K562 (cell line): ENCODE data around the gene MYL6B. TPM values are rescaled to one million over a fixed set of nuclear protein-coding genes. Genes with fewer than 3 reads are reported as not detected.

Experiments used
- BCOR ChIP-seq: fragments of 450-650 bp; IDR thresholded peaks from 2 replicates; pipeline ENCODE4 v1.6.1; 2016
- NCOA2 ChIP-seq, 2 experiments: fragments of 450-650 bp; IDR thresholded peaks; 2 replicates each; pipeline ENCODE4 v1.6.1; 2018; ENCODE audit warnings: mild to moderate bottlenecking in 2 of 2, moderate library complexity in 1 of 2; ENCODE audit not compliant: partially characterized antibody in 2 of 2
- NRF1 ChIP-seq, 2 experiments: fragments of 450-650 bp; IDR thresholded peaks in 1 of 2; conservative IDR thresholded peaks in 1 of 2; 2 replicates each; pipeline ENCODE4 v1.6.1; 2014; ENCODE audit warnings: mild to moderate bottlenecking in 2 of 2
- POLR2B ChIP-seq: fragments of 450-650 bp; IDR thresholded peaks from 2 replicates; pipeline ENCODE4 v1.6.1; 2018; ENCODE audit warnings: low read depth; ENCODE audit not compliant: partially characterized antibody
- SIN3B ChIP-seq: fragments of 450-650 bp; IDR thresholded peaks from 2 replicates; pipeline ENCODE4 v1.6.1; 2017; ENCODE audit warnings: low read depth, mild to moderate bottlenecking, moderate library complexity
- TOE1 ChIP-seq, 2 experiments: fragments of 450-650 bp in 1 of 2; sonication (generic) in 1 of 2; formaldehyde crosslinking in 1 of 2; IDR thresholded peaks; 2 replicates each; pipeline versions ENCODE4 v1.7.1 to v1.8.0; 2016 to 2022; ENCODE audit warnings: borderline replicate concordance in 2 of 2, mild to moderate bottlenecking in 2 of 2, antibody characterized with exemption in 1 of 2, inconsistent platforms in 1 of 2, low read depth in 1 of 2, missing genetic modification reagents in 1 of 2, moderate library complexity in 1 of 2
- WHSC1 ChIP-seq: IDR thresholded peaks from one replicate; pipeline ENCODE4 v1.6.1; 2012; ENCODE audit warnings: low read length, control low read depth, inconsistent platforms
- polyA plus RNA-seq, 8 experiments: library from polyadenylated mRNA; depleted of rRNA in 4 of 8; stranded (reverse) in 5 of 8; unstranded in 3 of 8; fragments of >200 nt; fragmentation: Nextera tagmentation in 2 of 8; fragmentation: Illumina TruSeq in 1 of 8; extraction: Ambion mirVana in 2 of 8; extraction: Trizol in 1 of 8; gene quantifications; 2 replicates each; pipeline versions ENCODE4 v1.2.1 to v1.2.3, GENCODE V29; 2011 to 2014; ENCODE audit warnings: inconsistent platforms in 1 of 8, missing spikeins in 1 of 8
- total RNA-seq, 7 experiments: library from RNA; depleted of rRNA in 6 of 7; stranded (reverse); fragments of >200 nt in 6 of 7; fragmentation: Illumina TruSeq in 2 of 7; extraction: Trizol in 2 of 7; gene quantifications; 2 replicates each; pipeline versions ENCODE4 v1.2.1 to v1.2.3, GENCODE V29; 2011 to 2021; ENCODE audit warnings: low replicate concordance in 1 of 7
- TF ChIP-seq, protein P1 (sequence below), 3 experiments: IDR thresholded peaks in 2 of 3; conservative IDR thresholded peaks in 1 of 3; 2 replicates each; pipeline ENCODE4 v1.5.1; 2011 to 2012; ENCODE audit warnings: low read length in 3 of 3, mild to moderate bottlenecking in 3 of 3, control low read depth in 2 of 3, improper control_type of control experiment in 1 of 3, inconsistent platforms in 1 of 3, low read depth in 1 of 3, mixed read lengths in 1 of 3, moderate library complexity in 1 of 3; ENCODE audit not compliant: insufficient read depth in 2 of 3
- TF ChIP-seq, protein P2 (sequence below): fragments of 450-650 bp; formaldehyde crosslinking; conservative IDR thresholded peaks from 2 replicates; pipeline ENCODE4 v1.4.0; 2022; ENCODE audit warnings: mild to moderate bottlenecking, missing genetic modification characterization
- TF ChIP-seq, protein P3 (sequence below): fragments of 450-650 bp; formaldehyde crosslinking; IDR thresholded peaks from 2 replicates; pipeline ENCODE4 v1.4.0; 2020; ENCODE audit warnings: mild to moderate bottlenecking, moderate library complexity
- TF ChIP-seq, protein P4 (sequence below): fragments of 450-650 bp; IDR thresholded peaks from 2 replicates; pipeline ENCODE4 v1.6.1; 2016

Gene MYL6B
- total and polyA plus RNA-seq, 9 of the 15 experiments (the other 6 are each of a cell fraction or from before 2014, with no cell fraction given), result 42.8 to 77.3 (median 68.6) TPM

DNA sequence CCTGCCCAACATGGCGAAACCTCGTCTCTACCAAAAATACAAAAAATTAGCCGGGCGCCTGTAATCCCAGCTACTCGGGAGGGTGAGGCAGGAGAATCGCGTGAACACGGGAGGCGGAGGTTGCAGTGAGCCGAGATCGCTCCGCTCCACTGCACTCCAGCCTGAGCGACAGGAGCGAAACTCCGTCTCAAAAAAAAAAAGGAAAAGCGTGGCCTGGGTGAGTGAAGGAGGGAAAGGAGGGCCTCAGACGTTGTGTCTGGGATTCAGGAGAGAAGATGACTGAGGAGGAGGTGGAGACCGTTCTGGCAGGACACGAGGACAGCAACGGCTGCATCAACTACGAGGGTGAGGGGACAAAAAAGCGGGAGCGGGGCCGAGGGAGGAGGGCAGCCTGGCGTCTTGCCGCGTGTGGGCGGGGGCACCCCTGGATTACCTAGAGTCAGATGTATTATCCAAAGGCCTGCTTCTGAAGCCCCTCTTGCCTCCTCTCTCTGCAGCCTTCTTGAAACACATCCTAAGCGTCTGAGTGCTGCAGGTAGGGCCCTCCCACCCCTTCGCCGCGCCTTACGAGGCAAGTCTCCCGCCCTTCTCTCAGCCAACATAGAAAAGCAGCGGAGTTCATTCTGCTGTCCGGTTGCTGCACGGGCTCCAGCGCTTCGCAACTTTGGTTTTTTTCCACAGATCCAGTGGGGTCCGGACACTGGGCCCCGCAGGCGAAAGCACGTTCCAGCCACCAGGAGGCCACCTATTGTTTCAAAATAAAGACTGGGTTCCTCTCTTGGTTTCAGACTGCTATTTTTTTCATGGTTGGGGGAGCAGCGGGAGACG lies 5.0 kb downstream of the MYL6B start (continued):
- 0 out of 2 replicates have a peak, but pooled peaks have one; percentile 17 for TF ChIP-seq SIN3B
- TF ChIP-seq TOE1 (IDR thresholded peaks at IDR 0.05; ENCODE audit: borderline replicate concordance), result no peak
- 0 out of 2 replicates have a peak, but pooled peaks have one; percentile 57 for TF ChIP-seq TOE1 (CRISPR knock-in tag; IDR thresholded peaks at IDR 0.05; ENCODE audit: borderline replicate concordance, low read depth)
- TF ChIP-seq, protein P1, sequence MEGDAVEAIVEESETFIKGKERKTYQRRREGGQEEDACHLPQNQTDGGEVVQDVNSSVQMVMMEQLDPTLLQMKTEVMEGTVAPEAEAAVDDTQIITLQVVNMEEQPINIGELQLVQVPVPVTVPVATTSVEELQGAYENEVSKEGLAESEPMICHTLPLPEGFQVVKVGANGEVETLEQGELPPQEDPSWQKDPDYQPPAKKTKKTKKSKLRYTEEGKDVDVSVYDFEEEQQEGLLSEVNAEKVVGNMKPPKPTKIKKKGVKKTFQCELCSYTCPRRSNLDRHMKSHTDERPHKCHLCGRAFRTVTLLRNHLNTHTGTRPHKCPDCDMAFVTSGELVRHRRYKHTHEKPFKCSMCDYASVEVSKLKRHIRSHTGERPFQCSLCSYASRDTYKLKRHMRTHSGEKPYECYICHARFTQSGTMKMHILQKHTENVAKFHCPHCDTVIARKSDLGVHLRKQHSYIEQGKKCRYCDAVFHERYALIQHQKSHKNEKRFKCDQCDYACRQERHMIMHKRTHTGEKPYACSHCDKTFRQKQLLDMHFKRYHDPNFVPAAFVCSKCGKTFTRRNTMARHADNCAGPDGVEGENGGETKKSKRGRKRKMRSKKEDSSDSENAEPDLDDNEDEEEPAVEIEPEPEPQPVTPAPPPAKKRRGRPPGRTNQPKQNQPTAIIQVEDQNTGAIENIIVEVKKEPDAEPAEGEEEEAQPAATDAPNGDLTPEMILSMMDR (IDR thresholded peaks at IDR 0.05 in 2 of 3, conservative IDR thresholded peaks at IDR 0.05 in 1 of 3; ENCODE audit: insufficient read depth in 2 of 3, low read depth in 1 of 3, low read length in 3 of 3), result peak; percentile 53 to 69 (median 65)
- TF ChIP-seq NCOA2 (IDR thresholded peaks at IDR 0.05; ENCODE audit: partially characterized antibody in 2 of 2), result no peak
- TF ChIP-seq WHSC1, result no peak
- 0 out of 4 replicates have a peak, but pooled peaks of 1 of the 2 experiments have one; percentile 7 for TF ChIP-seq NRF1 (conservative IDR thresholded peaks at IDR 0.05 in 1 of 2, IDR thresholded peaks at IDR 0.05 in 1 of 2)
- TF ChIP-seq, protein P2, sequence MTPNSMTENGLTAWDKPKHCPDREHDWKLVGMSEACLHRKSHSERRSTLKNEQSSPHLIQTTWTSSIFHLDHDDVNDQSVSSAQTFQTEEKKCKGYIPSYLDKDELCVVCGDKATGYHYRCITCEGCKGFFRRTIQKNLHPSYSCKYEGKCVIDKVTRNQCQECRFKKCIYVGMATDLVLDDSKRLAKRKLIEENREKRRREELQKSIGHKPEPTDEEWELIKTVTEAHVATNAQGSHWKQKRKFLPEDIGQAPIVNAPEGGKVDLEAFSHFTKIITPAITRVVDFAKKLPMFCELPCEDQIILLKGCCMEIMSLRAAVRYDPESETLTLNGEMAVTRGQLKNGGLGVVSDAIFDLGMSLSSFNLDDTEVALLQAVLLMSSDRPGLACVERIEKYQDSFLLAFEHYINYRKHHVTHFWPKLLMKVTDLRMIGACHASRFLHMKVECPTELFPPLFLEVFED (CRISPR knock-in tag), result peak; percentile 50; the same call in 1 of the 2 replicates
- peak; percentile 6; the same call in 1 of the 2 replicates for TF ChIP-seq BCOR
- peak; percentile 41 for TF ChIP-seq POLR2B
- TF ChIP-seq, protein P3, sequence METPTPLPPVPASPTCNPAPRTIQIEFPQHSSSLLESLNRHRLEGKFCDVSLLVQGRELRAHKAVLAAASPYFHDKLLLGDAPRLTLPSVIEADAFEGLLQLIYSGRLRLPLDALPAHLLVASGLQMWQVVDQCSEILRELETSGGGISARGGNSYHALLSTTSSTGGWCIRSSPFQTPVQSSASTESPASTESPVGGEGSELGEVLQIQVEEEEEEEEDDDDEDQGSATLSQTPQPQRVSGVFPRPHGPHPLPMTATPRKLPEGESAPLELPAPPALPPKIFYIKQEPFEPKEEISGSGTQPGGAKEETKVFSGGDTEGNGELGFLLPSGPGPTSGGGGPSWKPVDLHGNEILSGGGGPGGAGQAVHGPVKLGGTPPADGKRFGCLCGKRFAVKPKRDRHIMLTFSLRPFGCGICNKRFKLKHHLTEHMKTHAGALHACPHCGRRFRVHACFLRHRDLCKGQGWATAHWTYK, result no peak
- TF ChIP-seq, protein P4, sequence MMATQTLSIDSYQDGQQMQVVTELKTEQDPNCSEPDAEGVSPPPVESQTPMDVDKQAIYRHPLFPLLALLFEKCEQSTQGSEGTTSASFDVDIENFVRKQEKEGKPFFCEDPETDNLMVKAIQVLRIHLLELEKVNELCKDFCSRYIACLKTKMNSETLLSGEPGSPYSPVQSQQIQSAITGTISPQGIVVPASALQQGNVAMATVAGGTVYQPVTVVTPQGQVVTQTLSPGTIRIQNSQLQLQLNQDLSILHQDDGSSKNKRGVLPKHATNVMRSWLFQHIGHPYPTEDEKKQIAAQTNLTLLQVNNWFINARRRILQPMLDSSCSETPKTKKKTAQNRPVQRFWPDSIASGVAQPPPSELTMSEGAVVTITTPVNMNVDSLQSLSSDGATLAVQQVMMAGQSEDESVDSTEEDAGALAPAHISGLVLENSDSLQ, result peak; percentile 44; the same call in 1 of the 2 replicates
